Activated T-helper 2 cell treated with anti-CD3 and anti-CD28 coated beads, Interferon-gamma antibody, Interleukin-2, Interleukin-4, amounts not matched to agents 10 μg/mL and 5 μg/mL and 100 μg/mL, durations not matched to agents 14 hours and 24 hours and 36 hours (primary cell): ENCODE measurements around the gene MTFP1. TPM values are rescaled to one million over a fixed set of nuclear protein-coding genes. Genes with fewer than 3 reads are reported as not detected.
A peak's percentile ranks its signal among the peaks of the same experiment; 100 is the strongest.
"Not testable (repeated sequence)": the region's sequence is repeated elsewhere in the genome, so short reads cannot be mapped to it uniquely, and the experiment has no call there.

Experiments
- DNase-seq: peaks from one replicate; pipeline ENCODE4 v3.0.0; 2021; ENCODE audit warnings: low spot score
- H3K27ac Mint-ChIP-seq: one replicate; pipeline ENCODE4 v1.8.0; 2021; ENCODE audit warnings: mixed read lengths
- H3K27me3 Mint-ChIP-seq: one replicate; pipeline ENCODE4 v1.8.0; 2021; ENCODE audit warnings: low read depth, mixed read lengths
- H3K36me3 Mint-ChIP-seq: one replicate; pipeline ENCODE4 v1.8.0; 2021; ENCODE audit warnings: low read depth, mixed read lengths
- H3K4me1 Mint-ChIP-seq: one replicate; pipeline ENCODE4 v1.8.0; 2021; ENCODE audit warnings: low read depth, mixed read lengths
- H3K4me3 Mint-ChIP-seq: one replicate; pipeline ENCODE4 v1.8.0; 2021; ENCODE audit warnings: low read depth, mild to moderate bottlenecking, moderate library complexity, mixed read lengths
- H3K9me3 Mint-ChIP-seq: one replicate; pipeline ENCODE4 v1.8.0; 2021; ENCODE audit warnings: mixed read lengths
- intact Hi-C: fragments of 100-400 bp; cut with micrococcal nuclease; formaldehyde crosslinking; loops from one replicate; pipeline ENCODE4 v1.15.1; 2023
- total RNA-seq: library from RNA; stranded (reverse); gene quantifications from 2 replicates; pipeline ENCODE4 v1.2.3, GENCODE V29; 2022

MTFP1 gene
- total RNA-seq, 1 donor from 2014 or later = 72.2 TPM

GRCh38 chr22:30396871-30397655, 28.5 kb upstream of the MTFP1 start, which contains the start of gene SEC14L2:
SEC14L2 (plus strand) TSS chr22:30397018; CDS start chr22:30397117, 99 bp downstream.
- no peaks in the 10 kb centered on the region for H3K27me3 Mint-ChIP-seq
- intact Hi-C loops = loop anchor here (1.0 kb wide), 1 partner anchor 24 kb away; no protein-coding TSS in a partner anchor
- peak within 1 kb of the TSS; percentile 90 for H3K4me3 Mint-ChIP-seq
- DNase-seq = peak; percentile 45
- H3K9me3 Mint-ChIP-seq = no peaks in the 10 kb centered on the region
- H3K4me1 Mint-ChIP-seq = peaks cover 42% of the 10 kb centered on the region
- H3K36me3 Mint-ChIP-seq = peaks cover 16% of the 10 kb centered on the region
- H3K27ac Mint-ChIP-seq = peak within 1 kb of the TSS; percentile 51

GRCh38 chr22:30397656-30398635, 27.6 kb upstream of the MTFP1 start:
- H3K27me3 Mint-ChIP-seq = no peaks in the 10 kb centered on the region
- H3K4me3 Mint-ChIP-seq = peak overlapping the region; percentile 84
- peaks cover 18% of the 10 kb centered on the region for H3K36me3 Mint-ChIP-seq
- peaks cover 39% of the 10 kb centered on the region for H3K4me1 Mint-ChIP-seq
- H3K27ac Mint-ChIP-seq = peak overlapping the region; percentile 51
- no peaks in the 10 kb centered on the region for H3K9me3 Mint-ChIP-seq
- intact Hi-C loops = loop anchor here (1.0 kb wide), 1 partner anchor 23 kb away; no protein-coding TSS in a partner anchor
- no peak for DNase-seq

- H3K4me3 Mint-ChIP-seq = peak overlapping the region; percentile 84
- peaks cover 22% of the 10 kb centered on the region for H3K36me3 Mint-ChIP-seq
- no peak for DNase-seq
- H3K27ac Mint-ChIP-seq = peak overlapping the region; percentile 40
- peaks cover 39% of the 10 kb centered on the region for H3K4me1 Mint-ChIP-seq
- H3K27me3 Mint-ChIP-seq = no peaks in the 10 kb centered on the region
- intact Hi-C loops = no loop called here
- H3K9me3 Mint-ChIP-seq = no peaks in the 10 kb centered on the region
Measured at GRCh38 chr22:30398685-30399680, 26.6 kb upstream of the MTFP1 start.

- Mint-ChIP-seq H3K27me3 (no peaks in the 10 kb centered on the region), H3K9me3 (no peaks in the 10 kb centered on the region), H3K4me1 (peaks cover 39% of the 10 kb centered on the region), H3K36me3 (peaks cover 28% of the 10 kb centered on the region), H3K27ac (no peak overlapping the region), H3K4me3 (no peak overlapping the region)
- no peak for DNase-seq
- intact Hi-C loops = no loop called here
Measured at GRCh38 chr22:30399718-30400117, 25.9 kb upstream of the MTFP1 start.

- Mint-ChIP-seq H3K9me3 (no peaks in the 10 kb centered on the region), H3K27ac (no peak overlapping the region), H3K27me3 (no peaks in the 10 kb centered on the region), H3K36me3 (peaks cover 28% of the 10 kb centered on the region), H3K4me1 (peaks cover 39% of the 10 kb centered on the region), H3K4me3 (no peak overlapping the region)
- intact Hi-C loops = no loop called here
- no peak for DNase-seq
Measured at GRCh38 chr22:30400159-30400558, 25.4 kb upstream of the MTFP1 start.

GRCh38 chr22:30401024-30401423, 24.5 kb upstream of the MTFP1 start:
- H3K27me3 Mint-ChIP-seq, H3K4me3 Mint-ChIP-seq, H3K27ac Mint-ChIP-seq, DNase-seq, intact Hi-C loops, H3K9me3 Mint-ChIP-seq: not testable (repeated sequence)
- Mint-ChIP-seq H3K4me1 (peaks cover 35% of the 10 kb centered on the region), H3K36me3 (peaks cover 28% of the 10 kb centered on the region)

- Mint-ChIP-seq H3K27me3 (no peaks in the 10 kb centered on the region), H3K36me3 (peaks cover 37% of the 10 kb centered on the region), H3K4me1 (peaks cover 29% of the 10 kb centered on the region), H3K9me3 (no peaks in the 10 kb centered on the region), H3K4me3 (no peak overlapping the region), H3K27ac (peak overlapping the region; percentile 49)
- DNase-seq = no peak
- intact Hi-C loops = no loop called here
Measured at GRCh38 chr22:30402028-30402765, 23.4 kb upstream of the MTFP1 start.

- H3K4me3 Mint-ChIP-seq, DNase-seq, H3K9me3 Mint-ChIP-seq, H3K27me3 Mint-ChIP-seq, intact Hi-C loops: not testable (repeated sequence)
- Mint-ChIP-seq H3K27ac (peak overlapping the region; percentile 69), H3K36me3 (peaks cover 39% of the 10 kb centered on the region), H3K4me1 (peaks cover 27% of the 10 kb centered on the region)
Measured at GRCh38 chr22:30402766-30403104, 22.8 kb upstream of the MTFP1 start.

- Mint-ChIP-seq H3K4me1 (peaks cover 23% of the 10 kb centered on the region), H3K9me3 (no peaks in the 10 kb centered on the region), H3K4me3 (no peak overlapping the region), H3K27ac (no peak overlapping the region), H3K36me3 (peaks cover 49% of the 10 kb centered on the region), H3K27me3 (no peaks in the 10 kb centered on the region)
- intact Hi-C loops = no loop called here
- no peak for DNase-seq
Measured at GRCh38 chr22:30404307-30404706, 21.3 kb upstream of the MTFP1 start.

GRCh38 chr22:30405731-30406130, 19.8 kb upstream of the MTFP1 start:
- Mint-ChIP-seq H3K36me3 (peaks cover 54% of the 10 kb centered on the region), H3K27me3 (no peaks in the 10 kb centered on the region), H3K4me1 (peaks cover 19% of the 10 kb centered on the region), H3K9me3 (no peaks in the 10 kb centered on the region), H3K27ac (peak overlapping the region; percentile 15), H3K4me3 (no peak overlapping the region)
- no peak for DNase-seq
- intact Hi-C loops = no loop called here

GRCh38 chr22:30406400-30406799, 19.2 kb upstream of the MTFP1 start:
- H3K9me3 Mint-ChIP-seq = no peaks in the 10 kb centered on the region
- H3K36me3 Mint-ChIP-seq = peaks cover 61% of the 10 kb centered on the region
- no peak for DNase-seq
- no peaks in the 10 kb centered on the region for H3K27me3 Mint-ChIP-seq
- H3K27ac Mint-ChIP-seq = peak overlapping the region; percentile 1
- peaks cover 19% of the 10 kb centered on the region for H3K4me1 Mint-ChIP-seq
- H3K4me3 Mint-ChIP-seq = no peak overlapping the region
- intact Hi-C loops = no loop called here
